HG03457 (cell line): ENCODE results near the gene MRGPRF.

Experiments
- ATAC-seq: cut with Tn5 transposase; IDR thresholded peaks from one replicate; pipeline ENCODE4 v1.9.1; 2021; ENCODE audit warnings: moderate number of reproducible peaks; ENCODE audit not compliant: unreplicated experiment

Gene MRGPRF

DNA sequence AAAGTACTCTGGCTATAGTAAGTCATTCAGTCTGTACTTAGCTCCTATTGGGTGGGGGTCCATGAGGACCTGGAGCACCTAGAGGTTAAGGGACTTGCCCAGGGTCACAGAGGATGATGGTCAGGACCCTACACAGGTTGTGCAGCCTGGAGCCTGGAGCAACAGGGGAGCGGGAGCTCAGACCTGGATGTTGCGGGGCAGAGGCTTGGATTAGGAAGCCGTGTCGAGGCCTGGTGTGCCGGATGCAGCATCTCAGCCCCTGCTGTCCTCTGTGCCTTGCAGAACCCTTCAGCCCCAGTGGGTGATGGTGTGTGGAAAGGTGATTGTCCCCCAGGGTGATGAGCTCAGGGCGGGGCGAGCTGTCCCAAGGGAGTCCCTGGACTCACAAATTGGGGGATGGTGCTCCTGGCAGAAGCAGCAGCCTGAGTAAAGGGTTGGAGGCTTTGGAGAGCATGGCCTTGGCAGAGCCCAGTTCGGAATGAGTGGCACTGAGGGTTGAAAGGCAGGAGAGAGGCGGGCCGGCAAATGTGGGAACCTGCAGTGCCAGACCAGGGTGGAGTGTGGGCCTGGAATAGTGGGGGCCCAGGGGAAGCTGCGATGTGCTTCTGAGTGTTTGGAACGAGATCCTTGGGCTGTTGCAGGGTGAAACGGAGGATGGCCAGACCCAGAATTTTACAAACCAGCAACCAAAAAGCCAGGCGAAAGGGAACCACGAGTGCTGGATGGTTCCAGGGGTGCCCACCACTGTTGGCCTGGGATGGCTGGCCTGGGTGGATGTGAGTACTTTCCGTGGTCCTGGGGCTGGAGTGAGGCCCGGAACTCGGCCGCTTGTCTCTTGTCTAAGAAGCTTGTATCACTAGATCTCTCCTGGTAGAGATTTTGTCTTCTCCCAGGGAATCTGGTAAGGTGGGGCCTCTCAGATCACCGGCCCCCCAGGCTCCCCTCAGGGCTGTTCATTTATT lies 38.6 kb upstream of the MRGPRF start:
- ATAC-seq, result no peak

DNA sequence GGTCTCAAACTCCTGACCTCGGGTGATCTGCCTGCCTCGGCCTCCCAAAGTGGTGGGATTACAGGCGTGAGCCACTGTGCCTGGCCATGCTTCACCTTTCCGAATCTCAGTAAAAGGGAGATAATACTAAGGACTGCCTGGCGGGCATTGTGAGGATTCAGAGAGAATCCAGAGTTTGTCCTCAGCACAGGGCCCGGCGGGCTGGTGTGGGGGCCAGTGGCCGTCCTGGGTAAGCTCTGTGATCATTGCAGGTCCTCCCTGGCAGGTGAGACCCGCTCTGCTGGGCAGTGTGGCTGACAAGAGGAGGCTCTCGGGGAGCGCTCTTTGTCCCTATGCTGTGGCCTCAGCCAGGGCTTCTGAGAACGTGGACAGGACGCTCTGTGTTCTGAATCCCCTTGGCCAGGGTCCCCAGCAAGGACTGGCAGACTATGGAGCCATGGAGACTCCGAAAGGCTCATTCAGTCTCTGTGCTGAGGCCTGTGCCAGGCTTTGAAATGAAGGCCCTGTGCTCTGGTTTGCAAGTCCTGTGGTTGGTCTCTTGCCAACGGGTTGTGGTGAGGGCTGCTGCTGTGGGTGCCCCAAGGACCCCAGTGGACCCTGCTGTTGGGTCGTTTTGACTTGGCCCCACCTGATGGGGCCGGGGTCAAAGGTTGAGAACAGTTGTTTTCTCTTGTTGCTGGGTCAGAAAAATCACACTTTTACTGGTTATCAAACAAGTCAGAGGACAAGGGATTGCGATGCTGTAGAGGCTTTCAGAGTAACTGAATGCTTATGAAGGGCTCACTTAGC lies 37.7 kb upstream of the MRGPRF start:
- no peak for ATAC-seq

DNA sequence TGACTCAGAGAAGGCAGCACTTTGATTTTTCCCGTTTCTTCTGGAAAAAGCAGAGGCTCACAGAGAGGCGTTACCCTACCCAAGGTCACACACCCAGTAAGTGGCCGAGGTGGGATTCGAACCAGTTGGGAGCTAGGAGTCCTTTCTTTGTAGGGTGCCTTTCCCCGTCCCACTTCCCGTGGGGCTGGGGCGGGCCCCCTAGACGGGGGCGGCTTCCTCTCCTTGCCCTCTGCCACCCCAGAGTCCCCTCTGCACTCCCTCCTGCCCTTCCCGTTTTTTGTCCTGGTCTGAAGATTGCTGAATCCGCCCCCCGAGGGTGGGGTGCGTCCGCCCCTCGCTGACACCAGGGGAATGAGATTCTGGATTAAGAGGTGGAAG lies 36.4 kb upstream of the MRGPRF start:
- no peak for ATAC-seq

GRCh38 chr11:69048694-69049489 lies 35.8 kb upstream of the MRGPRF start, which contains the start of gene TPCN2:
Gene TPCN2 (plus strand): TSS chr11:69048932. CDS start chr11:69048998, 66 bp downstream.
- ATAC-seq, result peak; percentile 80

DNA sequence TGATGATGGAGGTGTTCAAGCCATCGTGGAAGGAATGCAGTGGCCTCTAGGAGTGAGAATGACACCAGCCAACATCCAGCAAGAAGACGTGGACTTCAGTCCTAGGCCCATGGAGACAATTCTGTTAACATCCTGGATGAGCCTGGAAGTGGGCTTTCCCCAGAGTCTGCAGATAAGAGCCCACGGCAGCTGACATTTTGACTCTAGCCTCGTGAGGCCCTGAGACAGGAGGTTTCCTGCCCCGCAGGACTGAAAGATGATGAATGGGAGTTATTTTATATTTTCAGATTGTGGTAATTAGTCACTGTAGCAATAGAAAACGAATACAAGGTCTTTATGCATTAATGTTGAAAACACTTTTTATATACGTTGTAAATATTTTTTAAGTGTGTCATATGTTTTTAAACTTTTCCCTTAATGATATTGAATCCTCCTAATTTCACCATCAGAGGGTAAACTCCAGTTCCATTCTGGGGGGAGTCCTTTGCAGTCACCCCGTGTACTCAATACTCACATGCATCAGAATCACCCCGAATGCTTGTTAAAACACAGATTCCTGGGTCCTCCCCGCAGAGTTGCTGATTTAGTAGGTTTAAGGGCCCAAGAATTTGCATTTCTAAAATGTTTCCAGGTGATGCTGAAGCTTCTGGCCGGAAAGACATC lies 35.1 kb upstream of the MRGPRF start:
- ATAC-seq, result no peak

- no peak for ATAC-seq
These were observed 31.3 kb upstream of the MRGPRF start for GRCh38 chr11:69044111-69045013.

- no peak for ATAC-seq
These were observed 28.5 kb upstream of the MRGPRF start for GRCh38 chr11:69041516-69041915.

GRCh38 chr11:69040581-69041260 lies 27.7 kb upstream of the MRGPRF start:
- ATAC-seq, result no peak

DNA sequence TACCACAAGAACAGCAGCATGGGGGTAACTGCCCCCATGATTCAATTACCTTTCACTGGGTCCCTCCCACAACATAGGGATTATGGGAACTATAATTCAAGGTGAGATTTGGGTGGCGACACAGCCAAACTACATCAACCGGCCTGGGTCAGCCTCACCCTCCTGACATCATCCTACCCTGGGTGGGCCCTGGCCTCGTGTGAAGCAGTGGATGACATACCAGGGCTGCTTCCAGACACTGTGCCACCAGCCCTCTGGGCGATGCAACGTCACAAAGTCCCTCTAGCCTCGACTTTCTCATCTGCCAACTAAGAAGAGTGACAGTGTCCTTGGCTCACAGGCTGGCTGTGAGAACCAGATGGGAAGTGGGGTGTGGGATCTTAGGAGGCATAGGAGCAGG lies 27.0 kb upstream of the MRGPRF start:
- no peak for ATAC-seq

GRCh38 chr11:69039501-69039900 lies 26.5 kb upstream of the MRGPRF start:
- no peak for ATAC-seq

GRCh38 chr11:69037544-69037943 lies 24.5 kb upstream of the MRGPRF start:
- ATAC-seq, result no peak

DNA sequence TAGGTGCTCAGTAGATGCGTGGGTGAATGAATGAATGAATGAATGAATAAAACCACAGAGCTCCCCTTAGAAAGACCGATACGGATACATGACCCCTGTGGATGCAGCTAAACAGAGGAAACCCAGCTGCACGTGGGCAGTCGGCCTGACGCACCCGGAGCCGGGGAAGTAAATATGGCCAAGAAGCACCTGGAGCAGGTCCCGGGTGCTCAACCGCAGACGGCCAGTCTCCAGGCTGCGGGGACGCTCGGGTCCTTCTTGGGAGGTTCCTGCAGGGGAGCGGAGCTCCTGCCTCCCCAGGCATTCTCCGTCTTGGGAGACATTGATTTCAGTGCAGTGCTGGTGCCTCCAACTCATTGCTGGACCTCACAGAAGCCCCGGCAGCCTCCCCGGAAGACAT lies 24.0 kb upstream of the MRGPRF start:
- ATAC-seq, result no peak

- ATAC-seq, result no peak
These were observed 22.9 kb upstream of the MRGPRF start for GRCh38 chr11:69035946-69036340.

DNA sequence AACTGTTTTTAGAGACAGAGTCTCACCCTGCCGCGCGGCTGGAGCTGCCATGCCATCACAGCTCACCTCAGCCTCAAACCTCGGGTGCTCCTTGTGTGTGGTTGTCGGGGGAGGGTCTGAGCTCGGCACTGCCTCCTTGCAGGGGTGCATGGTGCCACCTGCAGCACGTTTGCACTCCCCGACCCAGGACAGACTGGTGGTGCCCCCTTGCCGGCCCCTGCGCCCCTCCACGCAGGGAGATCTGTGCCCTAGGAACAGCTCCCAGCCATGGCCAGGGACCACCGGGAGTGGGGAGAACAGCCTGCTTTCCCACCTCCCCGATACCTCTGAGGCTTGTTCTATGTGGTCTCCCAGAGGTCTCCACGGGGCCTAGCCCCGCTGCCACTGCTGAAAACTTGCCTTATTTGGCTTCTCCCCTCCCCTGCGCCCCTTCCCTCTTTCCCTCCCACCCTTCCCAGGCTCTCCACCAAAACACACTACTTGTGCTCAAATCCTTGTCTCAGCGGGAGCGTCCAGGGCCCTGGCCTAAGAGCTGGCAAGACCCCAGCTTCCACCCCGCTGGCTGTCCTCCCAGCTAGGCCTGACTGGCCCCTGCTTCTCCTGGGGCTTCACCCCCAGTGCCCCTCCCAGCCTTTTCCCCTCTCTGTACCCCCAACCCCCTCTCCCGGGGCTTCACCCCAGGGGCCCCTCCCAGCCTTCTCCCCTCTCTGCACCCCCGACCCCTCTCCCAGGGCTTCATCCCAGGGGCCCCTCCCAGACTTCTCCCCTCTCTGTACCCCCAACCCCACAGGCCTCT lies 22.3 kb upstream of the MRGPRF start:
- no peak for ATAC-seq

DNA sequence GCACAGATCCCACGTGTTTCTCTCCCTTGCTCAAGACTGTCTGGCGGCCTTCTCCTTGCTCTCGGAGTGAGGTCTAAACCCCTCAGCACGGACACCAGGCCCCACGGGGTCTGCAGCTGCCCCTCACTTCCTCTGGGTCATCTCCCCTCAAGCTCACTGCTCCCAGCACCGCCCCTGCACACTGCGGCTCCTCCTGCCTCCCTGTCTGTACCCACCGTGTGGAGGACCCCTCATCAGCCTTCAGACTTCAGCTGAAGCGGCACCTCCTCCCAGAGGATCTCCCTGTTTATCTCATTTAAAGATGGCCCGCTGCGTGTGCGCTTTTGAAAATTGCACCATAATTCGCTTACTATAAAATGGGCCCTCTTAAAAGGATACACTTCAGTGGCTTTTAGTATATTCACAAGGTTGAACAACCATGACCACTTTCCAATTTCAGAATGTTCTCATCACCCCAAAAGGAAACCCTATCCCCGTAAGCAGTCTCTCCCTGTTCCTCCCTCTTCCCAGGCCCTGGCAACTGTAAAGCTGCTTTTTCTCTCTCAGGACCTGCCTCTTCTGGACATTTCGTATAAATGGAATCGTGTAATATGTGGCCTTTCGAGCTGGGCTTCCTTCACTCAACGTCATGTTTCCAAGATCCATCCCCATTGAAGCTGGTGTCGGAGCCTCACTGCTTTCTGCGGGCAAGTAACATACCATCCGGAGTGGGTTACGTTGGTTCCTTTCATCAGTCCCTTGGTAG lies 21.2 kb upstream of the MRGPRF start:
- ATAC-seq, result no peak

DNA sequence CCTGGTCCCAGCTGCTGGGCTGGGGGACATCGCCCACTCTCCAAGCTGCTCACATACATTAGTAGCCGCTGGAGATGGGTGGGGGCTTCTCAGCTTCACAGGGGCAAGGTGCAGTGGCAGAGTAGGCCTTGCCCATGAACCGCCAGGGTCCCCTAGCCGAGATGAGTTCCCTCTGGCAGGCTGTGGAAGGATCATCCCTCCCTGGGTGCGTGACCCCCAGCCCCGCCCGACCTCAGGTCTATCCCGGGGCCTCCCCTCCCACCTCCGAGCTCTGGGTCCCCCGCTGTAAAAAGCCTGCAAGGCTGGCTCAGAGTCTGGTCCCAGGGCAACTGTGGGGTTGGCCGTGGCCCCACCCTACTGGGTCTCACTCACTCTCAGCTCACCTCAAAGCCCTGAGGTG lies 20.4 kb upstream of the MRGPRF start:
- no peak for ATAC-seq

GRCh38 chr11:69032833-69033232 lies 19.8 kb upstream of the MRGPRF start:
- ATAC-seq, result no peak
